Ecto neural progenitor cell (in vitro differentiated cells): ENCODE results near the gene SLC35B2.
A peak's percentile ranks its signal among the peaks of the same experiment; 100 is the strongest.

Experiments used
- DNase-seq: peaks from one replicate; pipeline ENCODE4 v3.0.0-alpha.2; 2018; ENCODE audit warnings: low spot score

The SLC35B2 gene

GRCh38 chr6:44286285-44286565, 28.9 kb upstream of the SLC35B2 start:
- no peak for DNase-seq

- no peak for DNase-seq
These were observed 28.4 kb upstream of the SLC35B2 start for GRCh38 chr6:44285552-44286284.

- DNase-seq, result no peak
These were observed 27.5 kb upstream of the SLC35B2 start for GRCh38 chr6:44284867-44285266.

GRCh38 chr6:44284121-44284520, 26.8 kb upstream of the SLC35B2 start:
- DNase-seq, result no peak

- DNase-seq, result no peak
These were observed 21.7 kb upstream of the SLC35B2 start for GRCh38 chr6:44278774-44279697.

- no peak for DNase-seq
These were observed 21.0 kb upstream of the SLC35B2 start for GRCh38 chr6:44278315-44278714.

GRCh38 chr6:44277763-44278162, 20.4 kb upstream of the SLC35B2 start:
- DNase-seq, result no peak

GRCh38 chr6:44276667-44277640, 19.6 kb upstream of the SLC35B2 start:
- no peak for DNase-seq

- no peak for DNase-seq
These were observed 18.7 kb upstream of the SLC35B2 start for GRCh38 chr6:44275749-44276648.

- no peak for DNase-seq
These were observed 18.0 kb upstream of the SLC35B2 start for GRCh38 chr6:44275271-44275748.

- no peak for DNase-seq
These were observed 16.3 kb upstream of the SLC35B2 start for GRCh38 chr6:44273617-44274016.

GRCh38 chr6:44272999-44273566, 15.8 kb upstream of the SLC35B2 start:
- no peak for DNase-seq

GRCh38 chr6:44272529-44272928, 15.2 kb upstream of the SLC35B2 start:
- no peak for DNase-seq

GRCh38 chr6:44271914-44272313, 14.6 kb upstream of the SLC35B2 start:
- DNase-seq, result no peak

- DNase-seq, result no peak
These were observed 14.0 kb upstream of the SLC35B2 start for GRCh38 chr6:44271406-44271723.

GRCh38 chr6:44270526-44271405, 13.4 kb upstream of the SLC35B2 start:
- peak; percentile 81 for DNase-seq

- DNase-seq, result no peak
These were observed 12.7 kb upstream of the SLC35B2 start, which contains the start of gene TMEM151B for GRCh38 chr6:44269921-44270525. TMEM151B (plus strand) TSS chr6:44270450; CDS start chr6:44270743, 293 bp downstream.

- DNase-seq, result no peak
These were observed 12.0 kb upstream of the SLC35B2 start for GRCh38 chr6:44269178-44269920.
